Epithelial cell of esophagus (primary cell): Measurements from ENCODE around the gene GNAT3.

Experiments
- DNase-seq: peaks from one replicate; pipeline ENCODE4 v3.0.0; 2010; ENCODE audit warnings: low read depth
- H3K4me3 ChIP-seq: 2 replicates; pipeline ENCODE4 v1.5.1; 2011; ENCODE audit warnings: mild to moderate bottlenecking, low read length, control low read depth
- CTCF ChIP-seq: IDR thresholded peaks from 2 replicates; pipeline ENCODE4 v1.5.1; 2011; ENCODE audit warnings: low read depth, mild to moderate bottlenecking, low read length, control low read depth, inconsistent platforms; ENCODE audit not compliant: insufficient read depth; ENCODE audit errors: missing control alignments

The GNAT3 gene

GRCh38 chr7:80493121-80493849 is 18.6 kb downstream of the GNAT3 start:
- no peak for TF ChIP-seq CTCF
- no peak for DNase-seq

GRCh38 chr7:80491462-80491861 is 20.4 kb downstream of the GNAT3 start:
- TF ChIP-seq CTCF, result no peak
- DNase-seq, result no peak
- no peak overlapping the region for H3K4me3 ChIP-seq

More at GRCh38 chr7:80493121-80493849, 18.6 kb downstream of the GNAT3 start:
- no peak overlapping the region for H3K4me3 ChIP-seq

- no peak for DNase-seq
- TF ChIP-seq CTCF, result no peak
- H3K4me3 ChIP-seq, result no peak overlapping the region
These were observed 23.0 kb downstream of the GNAT3 start for GRCh38 chr7:80488851-80489370.

- TF ChIP-seq CTCF, result no peak
- H3K4me3 ChIP-seq, result no peak overlapping the region
- peak; percentile 66 for DNase-seq
These were observed 23.5 kb downstream of the GNAT3 start for GRCh38 chr7:80488406-80488805.

- peak; percentile 42 for DNase-seq
- no peak overlapping the region for H3K4me3 ChIP-seq
- TF ChIP-seq CTCF, result no peak
These were observed 26.1 kb downstream of the GNAT3 start for GRCh38 chr7:80485721-80486120.

- DNase-seq, result peak; percentile 88
- TF ChIP-seq CTCF, result no peak
- no peak overlapping the region for H3K4me3 ChIP-seq
These were observed 28.9 kb downstream of the GNAT3 start for GRCh38 chr7:80482950-80483349.

GRCh38 chr7:80481196-80481884 is 30.5 kb downstream of the GNAT3 start:
- TF ChIP-seq CTCF, result no peak
- H3K4me3 ChIP-seq, result no peak overlapping the region
- peak; percentile 87 for DNase-seq
